ENCODE data around the gene LRRC75A.
"Not testable (repeated sequence)": the region's sequence is repeated elsewhere in the genome, so short reads cannot be mapped to it uniquely, and the experiment has no call there.

LRRC75A gene, protein sequence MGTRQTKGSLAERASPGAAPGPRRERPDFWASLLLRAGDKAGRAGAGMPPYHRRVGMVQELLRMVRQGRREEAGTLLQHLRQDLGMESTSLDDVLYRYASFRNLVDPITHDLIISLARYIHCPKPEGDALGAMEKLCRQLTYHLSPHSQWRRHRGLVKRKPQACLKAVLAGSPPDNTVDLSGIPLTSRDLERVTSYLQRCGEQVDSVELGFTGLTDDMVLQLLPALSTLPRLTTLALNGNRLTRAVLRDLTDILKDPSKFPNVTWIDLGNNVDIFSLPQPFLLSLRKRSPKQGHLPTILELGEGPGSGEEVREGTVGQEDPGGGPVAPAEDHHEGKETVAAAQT

DNA sequence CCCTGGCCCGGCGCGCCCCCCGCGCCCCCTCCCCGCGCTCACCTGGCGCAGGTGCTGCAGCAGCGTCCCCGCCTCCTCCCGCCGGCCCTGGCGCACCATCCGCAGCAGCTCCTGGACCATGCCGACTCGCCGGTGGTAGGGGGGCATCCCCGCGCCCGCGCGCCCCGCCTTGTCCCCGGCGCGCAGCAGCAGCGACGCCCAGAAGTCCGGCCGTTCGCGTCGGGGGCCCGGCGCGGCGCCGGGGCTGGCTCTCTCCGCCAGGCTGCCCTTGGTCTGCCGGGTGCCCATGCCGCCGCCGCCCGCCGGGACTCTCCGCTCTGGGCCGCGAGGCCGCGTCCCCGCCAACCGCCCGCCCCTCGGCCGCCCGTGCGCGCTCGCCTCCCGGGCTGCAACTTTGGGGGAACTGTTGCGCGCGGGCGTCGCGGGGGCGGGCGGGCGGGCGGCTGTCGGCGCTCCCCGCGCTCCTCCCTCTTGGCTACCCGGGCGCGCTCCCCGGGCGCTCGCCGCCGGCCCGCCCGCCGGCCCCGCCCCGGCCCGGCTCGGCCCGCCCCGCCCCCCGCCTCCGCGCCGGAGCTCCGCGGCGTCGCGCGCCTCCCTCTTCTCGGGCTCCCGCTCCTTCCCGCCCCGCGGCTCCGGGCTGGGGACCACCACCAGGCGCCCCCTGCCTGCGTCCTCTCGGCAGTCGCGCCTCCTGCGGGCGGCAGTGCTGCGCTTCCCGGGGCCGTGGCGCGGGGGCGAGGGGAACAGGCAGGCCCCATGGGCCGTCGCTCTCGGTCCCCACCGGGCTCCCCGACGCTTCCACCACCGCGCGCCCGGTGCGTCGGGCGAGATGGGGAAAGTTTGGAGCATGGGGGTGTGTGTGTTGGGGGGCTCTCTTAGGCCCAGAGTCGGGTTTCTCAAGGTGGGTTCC lies at the start of gene LRRC75A:
Gene LRRC75A, minus strand, starts transcription at position 491 of the 910 bp plus-strand sequence. Its CDS starts 203 bp downstream, at position 288.
- DNase-seq: peak; percentile 83

DNA sequence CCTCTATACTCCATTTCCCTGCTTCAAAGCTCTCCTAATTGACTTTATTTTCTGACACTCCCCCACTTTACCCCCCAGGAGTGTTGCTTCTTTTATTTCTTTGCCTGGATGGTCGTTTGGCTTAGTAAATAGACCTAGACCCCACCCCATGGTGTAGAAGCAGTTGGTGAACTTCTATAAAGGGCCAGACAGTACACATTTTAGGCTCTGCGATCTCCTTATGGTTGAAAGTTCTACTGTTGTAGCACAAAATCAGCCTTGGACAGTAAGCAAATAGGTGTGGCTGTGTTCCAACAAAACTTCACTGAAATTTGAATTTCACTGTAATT lies 45.1 kb upstream of the LRRC75A start:
- no peak for DNase-seq

DNA sequence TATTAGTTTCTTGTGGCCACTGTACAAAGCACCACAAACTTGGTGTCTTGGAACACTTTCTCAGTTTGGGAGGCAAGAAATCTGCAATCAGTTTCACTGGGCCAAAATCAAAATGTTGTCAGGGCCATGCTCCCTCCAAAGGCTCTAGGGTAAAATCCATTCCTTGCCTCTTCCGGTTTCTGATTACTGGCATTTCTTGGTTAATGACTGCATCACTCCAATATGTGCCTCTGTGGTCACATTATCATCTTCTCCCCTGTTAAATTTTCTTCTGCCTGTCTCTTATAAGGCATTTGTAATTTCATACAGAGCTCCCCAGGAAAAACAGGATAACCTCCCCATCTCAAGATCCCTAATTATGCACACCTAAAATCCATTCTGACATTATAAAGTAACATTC lies 42.2 kb upstream of the LRRC75A start:
- DNase-seq: no peak

DNA sequence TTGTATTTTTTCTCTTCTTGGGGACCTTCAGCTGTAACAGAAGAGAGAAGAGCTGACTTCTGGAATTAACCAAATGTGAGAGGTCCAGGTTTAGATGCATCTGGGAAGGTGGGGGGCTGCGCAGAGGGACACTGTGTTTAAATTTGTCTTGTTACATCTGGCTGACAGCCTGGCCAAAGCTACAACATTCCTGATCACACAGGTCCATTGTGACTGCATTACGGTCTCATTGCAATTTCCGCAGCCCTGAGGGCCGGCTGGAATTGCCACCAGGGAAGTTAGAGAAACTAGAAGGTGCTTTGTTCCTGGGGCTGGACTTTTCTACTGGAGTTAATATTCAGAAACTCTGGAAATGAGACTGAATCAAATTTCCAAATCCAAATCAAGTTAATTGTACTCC lies 37.9 kb upstream of the LRRC75A start:
- no peak for DNase-seq

DNA sequence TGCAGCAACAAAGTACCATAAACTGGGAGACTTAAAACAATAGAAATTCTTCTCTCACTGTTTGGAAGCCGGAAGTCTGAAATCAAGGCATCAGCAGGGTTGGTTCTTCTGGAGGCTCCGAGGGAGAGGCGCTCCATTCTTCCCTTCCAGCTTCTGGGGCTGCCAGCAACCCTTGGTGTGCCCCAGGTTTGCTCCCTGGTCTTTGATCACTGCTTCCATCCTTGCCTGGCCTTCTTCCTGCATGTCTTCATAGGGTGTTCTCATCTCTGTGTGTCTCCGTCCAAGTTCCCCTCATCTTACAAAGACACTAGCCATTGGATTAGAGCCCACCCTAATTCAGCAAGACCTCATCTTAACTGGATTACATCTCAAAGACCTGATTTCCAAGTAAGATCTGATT lies 35.3 kb upstream of the LRRC75A start:
- DNase-seq: no peak

DNA sequence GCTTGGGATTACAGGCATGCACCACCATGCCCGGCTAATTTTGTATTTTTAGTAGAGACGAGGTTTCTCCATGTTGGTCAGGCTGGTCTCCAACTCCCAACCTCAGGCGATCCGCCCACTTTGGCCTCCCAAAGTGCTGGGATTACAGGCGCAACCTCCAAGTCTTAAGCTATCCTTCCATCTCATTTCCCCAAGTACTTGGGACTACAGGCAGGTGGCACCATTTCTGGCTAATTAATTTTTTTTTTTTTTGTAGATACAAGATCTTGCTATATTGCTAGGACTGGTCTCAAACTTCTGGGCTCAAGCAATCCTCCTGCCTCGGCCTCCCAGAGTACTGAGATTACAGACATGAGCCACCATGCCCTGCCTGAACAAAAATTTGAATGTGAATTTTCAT lies 33.6 kb upstream of the LRRC75A start:
- DNase-seq: not testable (repeated sequence)

DNA sequence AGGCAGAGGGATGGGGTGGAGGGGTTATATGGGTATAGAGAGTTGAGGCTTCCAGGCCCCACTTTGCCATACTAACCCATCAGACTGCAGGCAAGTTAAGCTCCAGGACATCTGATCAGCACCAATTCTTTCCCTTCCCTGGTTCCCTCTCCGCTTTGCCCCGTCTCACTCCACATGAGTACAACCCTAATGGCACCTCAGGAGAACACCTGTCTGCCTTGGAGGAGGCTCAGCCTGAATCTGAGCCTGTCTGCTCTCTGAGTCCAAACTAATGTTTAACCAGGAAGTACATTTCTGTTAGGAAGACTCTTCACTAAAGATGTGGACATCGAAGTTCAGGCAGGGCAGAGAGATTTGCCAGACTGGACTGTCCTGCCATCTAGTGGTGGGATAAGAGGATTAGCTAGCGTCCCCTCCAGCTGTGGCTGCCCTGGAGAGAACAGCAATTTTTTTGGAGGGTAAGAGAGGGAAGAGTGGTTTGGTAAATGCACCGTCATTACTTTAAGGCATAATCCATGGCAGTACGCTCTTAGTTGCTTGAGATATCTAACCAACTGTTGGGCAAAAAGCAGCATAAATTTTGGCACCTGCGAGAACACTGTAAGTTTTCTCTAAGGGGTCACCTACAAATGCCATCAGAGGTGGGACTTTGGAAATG lies 29.2 kb upstream of the LRRC75A start:
- DNase-seq: peak; percentile 82

DNA sequence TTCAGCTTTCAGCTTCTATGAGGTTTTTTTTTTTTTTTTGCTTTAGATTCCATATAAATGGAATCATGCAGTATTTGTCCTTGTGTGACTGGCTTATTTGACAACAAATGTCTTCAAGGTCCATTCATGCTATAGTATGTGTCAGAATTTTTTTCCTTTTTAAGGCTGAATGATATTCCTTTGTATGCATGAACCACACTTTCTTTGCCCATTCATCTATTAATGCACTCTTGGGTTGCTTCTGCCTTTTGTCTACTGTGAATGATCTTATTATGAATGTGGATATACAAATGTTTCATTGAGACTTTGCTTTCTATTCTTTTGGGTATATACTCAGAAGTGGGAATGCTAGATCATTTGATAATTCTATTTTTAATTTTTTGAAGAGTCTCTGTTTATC lies 27.0 kb upstream of the LRRC75A start:
- DNase-seq: no peak

DNA sequence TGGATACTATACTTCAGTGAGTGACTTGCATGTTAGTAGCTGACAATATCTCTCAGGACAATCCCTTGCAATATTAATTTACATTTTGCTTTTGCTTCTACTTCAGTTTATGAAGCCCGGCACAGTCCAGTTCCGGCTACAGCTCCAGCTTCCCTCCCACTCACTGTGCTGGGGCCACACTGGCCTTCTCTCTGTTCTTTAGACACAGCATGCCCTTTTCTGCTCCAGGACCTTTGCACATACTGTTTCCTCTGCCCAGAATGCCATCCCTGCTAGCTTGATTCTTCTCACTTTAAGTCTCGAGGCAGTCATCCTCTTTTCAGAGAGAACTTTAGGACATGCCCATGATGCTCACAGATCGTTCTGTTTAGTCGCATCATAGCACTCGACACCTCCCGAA lies 25.5 kb upstream of the LRRC75A start:
- no peak for DNase-seq

DNA sequence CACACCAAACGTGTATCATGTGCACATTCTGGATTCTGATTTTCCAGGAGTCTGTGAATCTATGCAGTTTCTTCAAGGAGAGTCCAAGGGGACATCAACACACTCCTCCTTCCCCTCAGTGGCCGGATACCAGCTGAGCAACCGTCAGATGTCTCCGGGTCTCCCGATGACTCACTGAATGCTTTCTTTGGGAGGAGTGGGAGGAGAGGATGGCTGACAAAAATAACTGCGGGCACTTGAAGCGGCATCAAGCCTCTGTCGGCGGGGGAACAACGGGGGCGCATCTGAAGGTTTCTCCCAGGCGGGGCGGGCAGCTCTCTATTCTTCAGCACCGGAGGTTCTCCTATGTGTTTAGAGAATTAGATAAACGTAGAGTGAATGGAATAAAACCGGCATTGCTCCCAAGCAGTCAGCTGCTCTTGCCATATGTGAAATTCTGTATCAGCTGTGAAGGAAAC lies 24.6 kb upstream of the LRRC75A start:
- no peak for DNase-seq

DNA sequence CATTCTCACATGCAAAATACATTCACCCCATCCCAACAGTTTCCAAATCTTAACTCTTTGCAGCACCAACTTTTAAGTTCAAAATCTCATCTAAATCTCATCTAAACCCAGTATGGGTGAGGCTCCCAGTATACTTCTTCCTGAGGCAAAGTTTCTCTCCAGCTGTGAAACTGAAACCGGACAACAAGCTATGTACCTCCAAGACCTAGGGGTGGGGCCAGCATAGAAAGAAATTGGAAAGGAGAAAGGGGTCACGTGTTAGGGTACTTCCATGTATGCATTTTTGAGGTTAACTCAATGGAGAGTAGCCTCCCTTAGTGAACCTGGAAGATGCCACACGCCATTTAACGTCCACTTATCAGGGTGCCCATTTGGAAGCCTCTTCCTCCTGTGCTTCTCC lies 23.9 kb upstream of the LRRC75A start:
- DNase-seq: no peak

DNA sequence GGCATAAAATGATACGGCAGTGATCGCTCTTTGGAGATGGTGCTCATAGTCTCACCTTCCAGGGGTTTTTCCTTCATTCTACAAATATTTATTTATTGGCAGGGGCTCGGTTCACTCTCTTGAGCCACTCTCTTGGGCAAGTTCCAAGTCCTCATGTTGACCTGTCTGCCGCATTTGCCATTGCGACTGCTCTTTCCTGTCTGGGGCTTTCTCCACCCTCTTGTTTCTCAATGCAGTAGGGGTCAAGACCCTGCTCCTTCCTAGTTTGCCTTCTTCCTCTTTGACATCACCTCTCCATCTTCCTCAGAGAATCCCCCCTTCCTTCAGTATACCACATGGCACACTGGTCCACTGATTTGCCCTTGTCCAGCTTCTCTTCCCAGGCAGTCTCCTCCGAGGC lies 21.9 kb upstream of the LRRC75A start:
- DNase-seq: no peak

DNA sequence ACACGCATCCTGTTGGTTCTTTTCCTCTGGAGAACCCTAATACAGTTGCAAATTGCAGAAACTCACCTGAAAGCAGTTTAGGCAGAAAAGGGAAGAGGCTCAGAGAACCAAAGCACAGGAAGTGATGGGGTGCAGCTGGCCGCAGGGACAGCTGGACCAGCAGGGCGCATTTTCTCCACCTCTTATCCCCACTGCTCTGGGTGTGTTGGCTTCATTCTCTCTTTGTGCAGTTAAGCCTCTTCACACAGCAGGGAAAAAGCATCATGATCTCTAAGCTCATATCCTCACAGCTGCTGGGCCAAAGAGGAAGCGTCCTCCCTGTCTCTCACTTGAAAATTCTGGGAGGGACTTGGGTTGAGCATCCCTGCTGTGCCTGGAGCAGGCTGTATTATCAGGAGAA lies 20.0 kb upstream of the LRRC75A start:
- no peak for DNase-seq

DNA sequence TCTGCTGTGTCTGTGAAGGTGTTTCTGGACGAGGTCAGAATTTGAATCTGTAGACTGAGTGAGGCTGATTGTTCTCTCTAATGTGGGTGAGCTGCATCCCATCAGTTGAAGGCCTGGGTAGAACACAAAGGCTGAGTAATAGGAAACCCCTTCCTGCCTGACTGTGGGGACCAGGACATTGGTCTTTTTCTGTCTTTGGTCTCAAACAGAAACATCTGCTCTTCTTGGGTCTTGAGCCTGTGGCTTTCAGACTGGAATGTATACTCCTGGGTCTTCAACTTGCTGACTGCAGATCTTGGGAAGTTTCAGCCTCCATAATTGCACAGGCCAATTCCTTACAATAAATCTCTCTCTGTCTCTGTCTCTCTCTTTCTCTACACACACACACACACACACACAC lies 19.6 kb upstream of the LRRC75A start:
- DNase-seq: no peak

DNA sequence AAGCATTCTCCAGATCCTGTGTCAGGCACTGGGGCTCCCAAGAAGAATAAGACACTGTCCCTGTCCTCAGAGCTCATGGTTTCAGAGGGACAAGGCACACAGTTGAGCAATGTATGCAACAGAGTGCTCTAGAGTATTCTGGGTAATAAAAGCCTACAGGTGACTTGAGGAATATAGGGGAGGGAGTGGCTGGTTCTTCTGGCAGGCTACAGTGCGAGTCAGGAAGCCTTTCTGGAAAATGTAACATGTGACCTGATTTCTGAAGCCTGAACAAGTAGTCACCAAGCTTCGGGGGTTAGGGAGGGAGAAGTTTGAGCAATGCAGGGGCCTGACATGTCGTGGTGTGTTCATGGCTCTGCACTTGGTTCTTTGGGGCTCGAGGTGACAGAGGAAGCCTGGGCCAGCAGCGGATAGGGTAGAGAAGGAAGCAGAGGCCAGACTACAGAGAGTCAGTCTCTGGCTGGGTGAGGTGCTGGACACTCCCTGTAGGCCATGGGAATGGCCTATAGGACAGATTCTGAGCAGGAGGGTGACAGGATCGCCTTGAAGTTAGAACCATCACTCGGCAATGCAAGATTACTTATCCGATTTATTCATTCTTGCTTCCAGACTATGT lies 16.0 kb upstream of the LRRC75A start:
- DNase-seq: no peak

DNA sequence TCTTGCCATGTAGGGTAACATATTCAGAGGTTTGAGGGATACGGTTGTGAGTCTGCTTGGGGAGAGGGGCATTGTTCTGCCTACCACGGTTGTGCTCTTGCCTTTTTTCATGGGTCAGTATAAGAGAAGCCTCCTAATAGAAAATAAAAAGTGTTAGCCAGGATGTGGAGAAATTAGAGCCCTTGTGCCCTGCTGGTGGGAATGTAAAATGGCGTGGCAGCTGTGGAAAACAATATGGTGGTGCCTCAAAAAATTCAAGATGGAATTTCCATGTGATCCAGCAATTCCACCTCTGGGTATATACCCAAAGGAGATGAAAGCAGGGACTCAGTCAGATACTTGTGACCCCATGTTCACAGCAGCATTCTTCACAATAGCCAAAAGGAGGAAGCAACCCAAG lies 14.2 kb upstream of the LRRC75A start:
- no peak for DNase-seq

DNA sequence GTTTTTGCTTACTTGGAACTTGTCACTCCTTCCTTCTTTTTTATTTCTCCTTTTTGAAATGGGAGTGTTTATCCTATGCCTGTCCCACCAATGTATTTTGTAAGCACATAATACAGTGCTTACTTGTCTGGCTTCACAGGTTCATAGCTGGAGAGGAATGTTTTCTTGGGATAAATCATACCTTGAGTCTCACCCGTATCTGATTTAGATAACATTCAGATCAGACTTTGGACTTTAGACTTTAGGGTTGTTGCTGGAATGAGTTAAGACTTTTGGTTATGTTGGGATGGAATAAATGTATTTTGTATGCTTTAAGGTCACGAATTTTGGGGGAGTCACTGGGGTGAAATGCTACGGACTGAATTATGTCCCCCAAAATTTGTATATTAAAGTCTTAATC lies 13.0 kb upstream of the LRRC75A start:
- DNase-seq: no peak

DNA sequence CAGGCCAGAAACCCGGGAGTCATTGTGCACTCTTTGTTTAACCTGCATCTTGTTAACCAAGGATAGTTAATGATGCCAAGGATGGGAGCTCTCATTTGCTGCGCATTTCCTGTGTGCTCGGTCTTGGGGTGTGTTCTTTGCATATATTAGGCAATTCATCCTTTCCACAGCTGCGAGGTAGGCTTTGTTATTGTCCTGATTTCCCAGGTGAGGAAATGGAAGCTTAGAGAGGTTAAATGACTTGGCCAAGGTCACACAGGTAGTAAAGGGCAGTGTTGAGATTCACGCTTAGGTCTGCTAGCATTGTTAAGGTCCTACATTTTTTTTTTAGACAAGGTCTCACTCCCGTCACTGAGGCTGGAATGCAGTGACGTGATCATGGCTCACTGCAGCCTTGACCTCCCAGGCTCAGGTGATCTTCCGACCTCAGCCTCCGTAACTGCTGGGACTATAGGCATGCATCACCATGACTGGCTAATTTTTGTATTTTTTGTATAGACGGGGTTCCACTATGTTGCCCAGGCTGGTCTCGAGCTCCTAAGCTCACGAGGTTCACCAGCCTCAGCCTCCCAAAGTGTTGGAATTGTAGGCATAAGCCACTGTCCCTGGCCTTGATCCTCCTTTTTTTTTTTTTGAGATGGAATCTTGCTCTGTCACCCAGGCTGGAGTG lies 5.0 kb upstream of the LRRC75A start:
- DNase-seq: no peak

DNA sequence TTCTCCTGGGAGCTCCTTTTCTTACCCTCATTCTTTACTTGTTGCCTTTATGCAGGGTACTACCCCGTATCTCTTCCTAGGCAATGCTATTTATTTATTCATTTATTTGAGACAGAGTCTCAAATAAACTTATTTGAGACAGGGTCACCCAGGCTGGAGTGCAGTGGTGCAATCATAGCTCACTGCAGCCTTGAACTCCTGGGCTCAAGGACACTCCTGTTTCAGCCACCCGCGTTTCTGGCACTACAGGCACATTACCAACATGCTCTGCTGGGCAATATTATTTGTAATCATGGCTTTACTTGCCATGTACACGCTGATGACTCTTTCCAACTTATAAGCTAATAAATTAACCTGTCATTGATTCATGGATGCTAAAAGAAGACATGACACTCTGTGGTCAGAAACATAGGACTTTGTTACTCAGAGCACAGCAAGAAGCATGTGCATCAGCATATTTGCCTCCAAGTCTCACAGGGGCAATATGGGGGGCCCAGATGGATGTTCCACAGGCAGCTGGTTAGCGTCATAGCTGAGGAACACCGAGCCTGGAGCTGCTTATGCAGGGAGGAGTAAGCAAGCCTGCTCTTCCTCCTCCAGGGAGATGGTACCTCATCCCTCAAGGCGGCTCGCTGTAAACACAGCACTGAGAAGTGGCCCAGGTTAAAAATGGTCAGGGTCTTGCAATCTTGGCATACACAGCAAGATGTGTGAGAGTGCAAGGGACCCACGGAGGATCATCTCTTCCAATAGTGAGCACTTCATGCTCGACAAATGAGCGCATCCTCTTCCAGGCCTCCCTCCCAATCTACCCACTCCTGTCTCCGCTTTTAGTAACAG lies 4.2 kb upstream of the LRRC75A start:
- DNase-seq: no peak

DNA sequence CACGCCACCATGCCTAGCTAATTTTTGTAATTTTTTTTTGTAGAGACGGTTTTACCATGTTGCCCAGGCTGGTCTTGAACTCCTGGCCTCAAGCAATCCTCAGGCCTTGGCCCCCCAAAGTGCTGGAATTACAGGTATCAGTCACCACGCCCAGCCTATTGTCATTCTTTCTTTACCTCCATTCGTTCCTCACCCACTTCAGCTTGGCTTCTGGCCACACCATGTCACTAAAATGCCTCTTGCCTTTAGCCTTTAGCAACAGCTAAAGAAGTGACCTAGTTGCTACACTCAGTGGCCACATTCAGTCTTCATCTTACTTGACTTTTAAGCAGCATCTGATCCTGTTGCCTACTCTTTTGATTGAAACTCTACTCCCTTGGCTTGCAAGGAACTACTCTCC lies 3.6 kb upstream of the LRRC75A start:
- DNase-seq: no peak

DNA sequence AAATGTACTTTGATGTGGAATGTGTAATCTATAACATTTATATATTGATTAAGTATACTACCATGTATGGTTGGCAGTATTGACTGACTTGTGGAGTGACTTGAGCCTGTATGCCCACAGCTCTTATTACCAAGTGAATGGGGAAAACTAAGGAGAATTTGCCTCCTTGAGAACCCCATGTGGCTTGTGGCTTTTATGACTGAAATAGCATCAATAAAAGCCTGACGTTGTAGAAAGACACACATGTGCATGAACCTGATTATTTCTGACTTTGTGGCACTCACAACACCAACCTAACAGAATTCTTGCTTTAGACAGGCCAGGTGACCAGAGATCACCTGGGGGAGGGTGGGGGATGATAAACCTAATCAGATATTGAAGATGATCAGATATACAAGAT lies 2.1 kb upstream of the LRRC75A start:
- DNase-seq: no peak

DNA sequence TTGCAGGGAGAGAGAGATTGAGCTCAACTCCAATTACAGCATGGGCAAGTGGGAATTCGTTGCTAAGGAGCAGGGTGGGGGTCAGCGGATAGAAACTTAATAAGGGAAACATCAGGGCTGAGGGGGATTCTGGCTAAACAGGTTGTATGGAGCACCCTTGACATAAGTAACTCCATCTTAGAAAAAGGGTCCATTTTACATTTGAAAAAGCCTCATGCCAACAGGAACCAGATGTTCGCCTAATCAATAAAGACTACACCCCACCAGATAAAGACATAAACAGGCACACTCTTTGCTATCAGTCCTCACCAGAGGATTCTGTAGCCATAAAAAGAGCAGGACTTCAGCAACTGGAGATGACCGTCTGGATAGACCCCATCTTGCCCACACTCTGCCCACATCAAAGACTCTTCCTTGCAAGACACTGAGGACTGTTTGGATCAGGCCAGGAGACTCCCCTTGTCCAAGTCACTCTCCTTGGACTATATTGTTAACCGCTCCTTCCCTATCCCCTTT lies 1.6 kb upstream of the LRRC75A start:
- no peak for DNase-seq

All from activated effector memory CD4-positive, alpha-beta T cell treated with anti-CD3 and anti-CD28 coated beads, Interleukin-2, amount 50 U/mL, for 16 hours (primary cell).